OCI-LY1 (cell line): ENCODE data around the gene CFAP73.
A peak's percentile ranks its signal among the peaks of the same experiment; 100 is the strongest.

Source experiments
- H2AFZ ChIP-seq: fragments of 200-600 bp; sonication (generic), shearing (Covaris generic); 2 replicates; pipeline ENCODE4 v1.6.0; 2014; ENCODE audit warnings: antibody characterized with exemption, mild to moderate bottlenecking, low read length
- H3F3A ChIP-seq: fragments of 200-600 bp; sonication (generic), shearing (Covaris generic); 2 replicates; pipeline ENCODE4 v1.6.0; 2014; ENCODE audit warnings: mild to moderate bottlenecking, antibody characterized with exemption, low read length, moderate library complexity; ENCODE audit not compliant: insufficient read depth
- H3K27ac ChIP-seq: fragments of 200-600 bp; sonication (generic); 2 replicates; pipeline ENCODE4 v1.5.1; 2014; ENCODE audit warnings: low read length, mixed run types, mild to moderate bottlenecking, low read depth; ENCODE audit not compliant: poor library complexity, severe bottlenecking
- H3K27me3 ChIP-seq: fragments of 200-600 bp; sonication (generic); 2 replicates; pipeline ENCODE4 v1.6.0; 2014; ENCODE audit warnings: antibody characterized with exemption, mild to moderate bottlenecking, low read length, moderate library complexity; ENCODE audit not compliant: insufficient read depth
- H3K36me3 ChIP-seq: fragments of 200-600 bp; sonication (generic); 2 replicates; pipeline ENCODE4 v1.6.1; 2014; ENCODE audit warnings: mild to moderate bottlenecking, antibody characterized with exemption, low read length, moderate library complexity, mixed read lengths; ENCODE audit not compliant: insufficient read depth
- H3K4me1 ChIP-seq: fragments of 200-600 bp; sonication (generic); 2 replicates; pipeline ENCODE4 v1.5.1; 2014; ENCODE audit warnings: mild to moderate bottlenecking, low read length, moderate library complexity; ENCODE audit not compliant: insufficient read depth, severe bottlenecking
- H3K4me2 ChIP-seq: fragments of 200-600 bp; sonication (generic), shearing (Covaris generic); 2 replicates; pipeline ENCODE4 v1.6.1; 2014; ENCODE audit warnings: low read length
- H3K4me3 ChIP-seq: fragments of 200-600 bp; sonication (generic); 2 replicates; pipeline ENCODE4 v1.5.1; 2014; ENCODE audit warnings: low read length, low read depth, mild to moderate bottlenecking, mixed read lengths; ENCODE audit not compliant: poor library complexity, severe bottlenecking
- H3K79me2 ChIP-seq: fragments of 200-600 bp; shearing (Covaris generic); 2 replicates; pipeline ENCODE4 v1.6.1; 2016; ENCODE audit warnings: mixed run types, low read length, mixed read lengths; ENCODE audit not compliant: insufficient read depth
- H3K9ac ChIP-seq: fragments of 200-600 bp; sonication (generic), shearing (Covaris generic); 2 replicates; pipeline ENCODE4 v1.6.1; 2014; ENCODE audit warnings: mild to moderate bottlenecking, low read length, mixed read lengths
- H3K9me2 ChIP-seq: fragments of 200-600 bp; sonication (generic), shearing (Covaris generic); 2 replicates; pipeline ENCODE4 v1.6.1; 2014; ENCODE audit warnings: low read depth, mild to moderate bottlenecking, low read length, mixed read lengths
- H3K9me3 ChIP-seq: fragments of 200-600 bp; shearing (Covaris generic); 2 replicates; pipeline ENCODE4 v1.6.1; 2014; ENCODE audit warnings: low read length, mixed read lengths
- H4K20me1 ChIP-seq: fragments of 200-600 bp; sonication (generic), shearing (Covaris generic); 2 replicates; pipeline ENCODE4 v1.6.0; 2016; ENCODE audit warnings: mild to moderate bottlenecking, low read length; ENCODE audit not compliant: insufficient read depth
- EZH2 ChIP-seq: fragments of 200-600 bp; sonication (generic), shearing (Covaris generic); IDR thresholded peaks from 2 replicates; pipeline ENCODE4 v1.8.0; 2017; ENCODE audit warnings: borderline replicate concordance, mixed run types, mild to moderate bottlenecking, antibody characterized with exemption, low read length, moderate library complexity, mixed read lengths
- TF ChIP-seq, protein P1 (sequence below): fragments of 200-600 bp; sonication (generic), shearing (Covaris generic); IDR thresholded peaks from 2 replicates; pipeline ENCODE4 v1.5.1; 2017; ENCODE audit warnings: mild to moderate bottlenecking, antibody characterized with exemption, low read length, moderate library complexity, mixed read lengths

The CFAP73 gene

GRCh38 chr12:113181975-113182374 is 32.5 kb downstream of the CFAP73 start:
- TF ChIP-seq, protein P1, sequence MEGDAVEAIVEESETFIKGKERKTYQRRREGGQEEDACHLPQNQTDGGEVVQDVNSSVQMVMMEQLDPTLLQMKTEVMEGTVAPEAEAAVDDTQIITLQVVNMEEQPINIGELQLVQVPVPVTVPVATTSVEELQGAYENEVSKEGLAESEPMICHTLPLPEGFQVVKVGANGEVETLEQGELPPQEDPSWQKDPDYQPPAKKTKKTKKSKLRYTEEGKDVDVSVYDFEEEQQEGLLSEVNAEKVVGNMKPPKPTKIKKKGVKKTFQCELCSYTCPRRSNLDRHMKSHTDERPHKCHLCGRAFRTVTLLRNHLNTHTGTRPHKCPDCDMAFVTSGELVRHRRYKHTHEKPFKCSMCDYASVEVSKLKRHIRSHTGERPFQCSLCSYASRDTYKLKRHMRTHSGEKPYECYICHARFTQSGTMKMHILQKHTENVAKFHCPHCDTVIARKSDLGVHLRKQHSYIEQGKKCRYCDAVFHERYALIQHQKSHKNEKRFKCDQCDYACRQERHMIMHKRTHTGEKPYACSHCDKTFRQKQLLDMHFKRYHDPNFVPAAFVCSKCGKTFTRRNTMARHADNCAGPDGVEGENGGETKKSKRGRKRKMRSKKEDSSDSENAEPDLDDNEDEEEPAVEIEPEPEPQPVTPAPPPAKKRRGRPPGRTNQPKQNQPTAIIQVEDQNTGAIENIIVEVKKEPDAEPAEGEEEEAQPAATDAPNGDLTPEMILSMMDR: no peak
- no peak for TF ChIP-seq EZH2
- Histone ChIP-seq H2AFZ (no peak overlapping the region), H3K4me3 (no peak overlapping the region), H3K4me1 (peaks cover 33% of the 10 kb centered on the region), H3K9me2 (no peaks in the 10 kb centered on the region), H3K9me3 (peaks cover 7% of the 10 kb centered on the region), H3K79me2 (peaks cover 36% of the 10 kb centered on the region), H3K9ac (peak overlapping the region; percentile 27), H4K20me1 (no peaks in the 10 kb centered on the region), H3K27me3 (no peaks in the 10 kb centered on the region), H3K4me2 (peak overlapping the region; percentile 3; the same call in 1 of the 2 replicates), H3K27ac (peak overlapping the region; percentile 54), H3K36me3 (peaks cover 61% of the 10 kb centered on the region), H3F3A (no peaks in the 10 kb centered on the region)

- TF ChIP-seq, protein P1: no peak
- TF ChIP-seq EZH2: no peak
- H3K27me3 ChIP-seq: no peaks in the 10 kb centered on the region
- peaks cover 61% of the 10 kb centered on the region for H3K36me3 ChIP-seq
- H3K9me2 ChIP-seq: no peaks in the 10 kb centered on the region
- no peaks in the 10 kb centered on the region for H4K20me1 ChIP-seq
- no peaks in the 10 kb centered on the region for H3F3A ChIP-seq
- H3K9me3 ChIP-seq: no peaks in the 10 kb centered on the region
- H3K4me1 ChIP-seq: peaks cover 44% of the 10 kb centered on the region
- H3K4me2 ChIP-seq: peak overlapping the region; percentile 74
- H2AFZ ChIP-seq: no peak overlapping the region
- H3K27ac ChIP-seq: peak overlapping the region; percentile 76
- peak overlapping the region; percentile 88 for H3K4me3 ChIP-seq
- H3K9ac ChIP-seq: peak overlapping the region; percentile 82; the same call in 1 of the 2 replicates
- H3K79me2 ChIP-seq: peaks cover 44% of the 10 kb centered on the region
These were observed 33.6 kb downstream of the CFAP73 start for GRCh38 chr12:113183030-113183589.

- peak overlapping the region; percentile 88 for H3K4me3 ChIP-seq
- peaks cover 44% of the 10 kb centered on the region for H3K79me2 ChIP-seq
- H3K4me2 ChIP-seq: peak overlapping the region; percentile 74
- H3F3A ChIP-seq: no peaks in the 10 kb centered on the region
- peak overlapping the region; percentile 82 for H3K9ac ChIP-seq
- H3K36me3 ChIP-seq: peaks cover 60% of the 10 kb centered on the region
- H3K4me1 ChIP-seq: peaks cover 46% of the 10 kb centered on the region
- no peak overlapping the region for H2AFZ ChIP-seq
- TF ChIP-seq EZH2: no peak
- TF ChIP-seq, protein P1: no peak
- H3K9me2 ChIP-seq: no peaks in the 10 kb centered on the region
- H3K27me3 ChIP-seq: no peaks in the 10 kb centered on the region
- H3K9me3 ChIP-seq: no peaks in the 10 kb centered on the region
- H4K20me1 ChIP-seq: no peaks in the 10 kb centered on the region
- H3K27ac ChIP-seq: peak overlapping the region; percentile 76
These were observed 34.8 kb downstream of the CFAP73 start for GRCh38 chr12:113184098-113184899.
